ENCODE data around the gene OLIG1. TPM values are rescaled to one million over a fixed set of nuclear protein-coding genes. Genes with fewer than 3 reads are reported as not detected.

OLIG1 gene
- polyA plus RNA-seq, 1 donor: 0.25 TPM

DNA sequence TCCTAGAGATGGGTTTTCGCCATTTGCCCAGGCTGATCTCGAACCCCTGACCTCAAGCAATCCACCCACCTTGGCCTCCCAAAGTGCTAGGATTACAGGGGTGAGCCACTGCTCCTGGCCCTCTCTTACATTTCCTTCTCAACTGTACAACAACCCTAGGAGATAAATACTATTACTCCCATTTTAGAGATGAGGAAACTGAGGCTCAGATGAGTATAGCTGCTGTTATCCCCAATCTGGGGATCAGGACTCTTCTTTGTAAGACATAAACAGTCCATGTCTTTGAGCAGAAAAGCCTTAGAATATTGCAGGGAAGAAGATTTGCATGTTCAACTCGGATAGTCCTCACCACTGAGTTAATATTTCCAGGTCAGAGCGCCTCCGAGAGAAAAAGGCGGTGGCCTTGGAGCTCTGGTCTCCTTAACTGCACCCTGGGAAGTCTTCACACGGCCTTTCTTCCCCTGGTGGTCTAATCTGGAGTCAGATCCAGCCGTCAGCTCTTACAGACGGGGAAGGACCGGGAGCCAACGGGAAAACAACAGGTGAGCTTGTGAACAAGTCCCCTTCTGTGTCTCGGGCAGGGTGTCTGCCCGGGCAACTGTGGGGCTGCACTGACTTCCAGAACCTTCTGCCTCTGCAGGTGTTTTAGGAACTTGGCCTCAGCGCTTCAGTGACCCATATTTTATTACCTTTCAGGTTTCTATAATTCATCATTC is 5.9 kb upstream of the OLIG1 start:
- DNase-seq: no peak

DNA sequence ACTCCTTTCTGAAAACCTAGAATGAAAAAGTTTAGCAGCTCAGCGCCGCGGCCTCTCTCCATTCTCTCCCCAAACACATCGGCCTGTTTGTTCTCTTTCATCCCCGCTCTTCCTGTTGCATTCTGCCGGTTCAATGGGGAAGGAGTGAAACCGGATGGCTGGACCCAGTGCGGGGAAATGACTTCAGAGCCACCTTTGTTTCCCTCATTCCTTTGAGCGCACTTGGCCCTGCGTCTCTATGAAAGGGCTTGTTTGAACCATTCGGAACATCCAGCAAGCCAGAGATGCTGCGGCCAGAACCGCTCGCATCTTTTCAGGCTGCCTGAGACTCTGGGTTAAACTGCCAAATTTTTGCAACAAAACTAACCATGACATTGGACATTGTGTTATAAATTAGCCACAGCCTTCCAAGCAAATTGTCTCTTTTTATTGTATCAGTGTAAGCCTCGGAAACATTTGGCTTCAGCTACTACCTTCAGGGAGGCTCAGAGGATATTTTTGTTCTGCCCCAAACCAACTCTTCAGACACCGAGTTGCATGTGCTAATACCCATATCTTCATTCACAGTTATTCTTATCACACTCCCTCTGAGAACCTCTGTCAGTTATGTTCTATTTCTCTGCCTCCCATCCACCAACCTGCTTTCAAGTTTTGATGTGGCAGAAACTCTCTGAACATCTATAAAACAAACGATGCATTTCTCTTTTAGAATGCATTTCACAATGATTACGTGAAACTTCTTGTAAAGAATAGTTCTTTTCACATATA is 5.1 kb upstream of the OLIG1 start:
- DNase-seq: no peak

DNA sequence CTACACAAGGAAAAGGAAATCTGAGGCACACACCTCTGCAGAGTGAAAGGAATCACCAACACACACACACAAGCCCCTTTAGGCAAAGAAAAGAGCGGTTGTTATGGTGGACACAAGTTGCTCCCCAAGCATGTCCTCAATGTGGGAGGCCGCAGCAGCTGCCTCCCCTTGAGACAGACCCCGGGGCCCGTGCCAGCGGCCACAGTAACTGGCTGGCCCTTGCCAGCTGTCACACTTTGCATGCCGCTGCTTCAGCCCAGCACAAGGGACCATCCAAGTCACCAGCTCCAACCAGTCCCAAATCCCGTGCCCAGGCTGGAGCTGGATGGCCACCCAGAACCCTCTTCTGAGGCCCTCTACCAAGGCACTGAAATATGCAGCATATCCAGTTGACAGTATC is 2.9 kb upstream of the OLIG1 start:
- DNase-seq: no peak

DNA sequence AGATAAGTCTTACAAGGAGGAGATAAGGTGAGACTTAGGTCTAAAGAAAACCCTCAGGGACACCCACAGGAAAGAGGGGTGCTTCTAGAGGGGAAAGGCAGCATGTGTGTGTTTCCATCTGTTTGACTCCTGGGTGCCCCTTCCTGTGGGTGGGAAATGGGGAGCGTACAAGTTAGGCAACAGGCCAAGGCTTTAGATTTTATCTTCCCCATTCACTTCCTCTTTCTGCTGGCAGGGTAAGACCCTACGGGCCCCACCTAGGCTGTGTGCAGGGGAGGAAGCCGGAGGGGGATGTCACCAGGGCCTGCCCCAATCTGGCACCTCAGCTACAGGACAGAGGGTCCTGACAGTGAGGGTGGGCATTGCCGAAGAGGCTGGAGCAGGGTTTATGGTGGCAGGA is 2.5 kb upstream of the OLIG1 start:
- DNase-seq: no peak

DNA sequence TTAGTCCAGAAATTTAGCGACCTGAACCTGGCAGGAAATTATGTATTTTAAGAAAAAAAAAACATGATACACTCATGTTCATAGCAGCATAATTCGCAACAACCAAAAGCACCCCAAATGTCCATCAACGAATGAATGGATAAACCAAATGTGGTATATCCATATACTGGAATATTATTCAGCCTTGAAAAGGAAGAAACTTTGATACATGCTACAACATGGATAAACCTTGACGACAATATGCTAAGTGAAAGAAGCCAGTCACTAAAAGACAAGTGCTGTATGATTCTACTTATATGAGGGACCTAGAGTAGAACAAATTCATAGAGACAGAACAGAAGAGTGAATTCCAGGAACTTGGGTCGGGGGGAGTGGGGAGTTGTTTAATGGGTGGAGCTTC is 698 bp upstream of the OLIG1 start:
- DNase-seq: no peak

DNA sequence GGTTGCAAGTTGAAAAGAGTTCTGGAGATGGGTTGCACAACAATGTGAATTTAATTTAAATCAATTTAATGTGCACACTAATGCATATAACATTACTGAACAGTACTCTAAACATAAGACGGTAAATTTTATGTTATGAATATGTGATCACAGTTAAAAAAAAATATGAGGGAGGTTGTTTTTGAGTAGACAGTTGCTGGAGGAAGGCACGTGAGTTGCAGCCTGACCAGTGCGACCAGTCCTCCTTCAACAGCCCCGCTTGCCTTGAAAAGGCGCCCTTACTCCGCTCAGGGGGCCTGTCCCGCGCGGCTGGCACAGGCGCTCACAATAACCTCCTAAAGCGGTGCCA is 322 bp upstream of the OLIG1 start:
- no peak for DNase-seq

DNA sequence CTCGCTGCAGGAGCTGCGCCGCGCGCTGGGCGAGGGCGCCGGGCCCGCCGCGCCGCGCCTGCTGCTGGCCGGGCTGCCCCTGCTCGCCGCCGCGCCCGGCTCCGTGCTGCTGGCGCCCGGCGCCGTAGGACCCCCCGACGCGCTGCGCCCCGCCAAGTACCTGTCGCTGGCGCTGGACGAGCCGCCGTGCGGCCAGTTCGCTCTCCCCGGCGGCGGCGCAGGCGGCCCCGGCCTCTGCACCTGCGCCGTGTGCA is 730 bp downstream of the OLIG1 start:
- DNase-seq: no peak

DNA sequence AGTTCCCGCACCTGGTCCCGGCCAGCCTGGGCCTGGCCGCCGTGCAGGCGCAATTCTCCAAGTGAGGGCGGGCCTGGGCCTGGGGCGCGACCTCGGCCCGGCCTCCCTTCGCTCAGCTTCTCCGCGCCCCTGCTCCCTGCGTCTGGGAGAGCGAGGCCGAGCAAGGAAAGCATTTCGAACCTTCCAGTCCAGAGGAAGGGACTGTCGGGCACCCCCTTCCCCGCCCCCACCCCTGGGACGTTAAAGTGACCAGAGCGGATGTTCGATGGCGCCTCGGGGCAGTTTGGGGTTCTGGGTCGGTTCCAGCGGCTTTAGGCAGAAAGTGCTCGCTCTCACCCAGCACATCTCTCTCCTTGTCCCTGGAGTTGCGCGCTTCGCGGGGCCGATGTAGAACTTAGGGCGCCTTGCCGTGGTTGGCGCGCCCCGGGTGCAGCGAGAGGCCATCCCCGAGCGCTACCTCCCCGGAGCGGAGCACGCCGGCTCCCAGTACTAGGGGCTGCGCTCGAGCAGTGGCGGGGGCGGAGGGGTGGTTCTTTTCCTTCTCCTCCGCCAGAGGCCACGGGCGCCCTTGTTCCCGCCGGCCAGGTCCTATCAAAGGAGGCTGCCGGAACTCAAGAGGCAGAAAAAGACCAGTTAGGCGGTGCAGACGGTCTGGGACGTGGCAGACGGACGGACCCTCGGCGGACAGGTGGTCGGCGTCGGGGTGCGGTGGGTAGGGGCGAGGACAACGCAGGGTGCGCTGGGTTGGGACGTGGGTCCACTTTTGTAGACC is 1.2 kb downstream of the OLIG1 start:
- no peak for DNase-seq

DNA sequence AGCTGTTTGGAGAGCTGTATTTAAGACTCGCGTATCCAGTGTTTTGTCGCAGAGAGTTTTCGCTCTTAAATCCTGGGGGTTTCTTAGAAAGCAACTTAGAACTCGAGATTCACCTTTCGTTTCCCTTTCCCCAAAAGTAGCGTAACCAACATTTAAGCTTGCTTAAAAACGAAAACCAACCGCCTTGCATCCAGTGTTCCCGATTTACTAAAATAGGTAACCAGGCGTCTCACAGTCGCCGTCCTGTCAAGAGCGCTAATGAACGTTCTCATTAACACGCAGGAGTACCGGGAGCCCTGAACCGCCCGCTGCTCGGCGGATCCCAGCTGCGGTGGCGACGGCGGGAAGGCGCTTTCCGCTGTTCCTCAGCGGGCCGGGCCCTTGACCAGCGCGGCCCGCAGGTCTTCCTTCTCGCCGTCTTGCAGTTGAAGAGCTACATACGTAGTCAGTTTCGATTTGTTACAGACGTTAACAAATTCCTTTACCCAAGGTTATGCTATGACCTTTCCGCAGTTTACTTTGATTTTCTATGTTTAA is 1.9 kb downstream of the OLIG1 start:
- no peak for DNase-seq

DNA sequence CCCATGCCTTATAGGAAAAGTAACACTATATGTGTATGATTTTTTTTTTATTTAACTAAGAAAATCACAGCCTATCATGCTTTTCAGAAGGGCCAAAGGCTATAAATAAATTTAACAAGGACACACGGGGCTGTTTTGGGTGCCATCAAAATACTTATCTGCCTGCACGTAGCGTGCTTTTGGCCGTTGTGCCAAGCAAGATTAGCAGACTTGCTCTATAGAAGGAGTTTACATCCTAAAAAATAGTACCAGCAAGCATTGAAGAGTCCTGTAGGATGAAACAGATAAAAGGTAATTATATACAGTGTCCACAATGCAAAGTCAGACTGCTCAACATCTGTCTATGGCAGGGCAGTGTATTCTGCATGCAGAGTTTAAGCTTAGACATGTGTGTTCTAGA is 3.7 kb downstream of the OLIG1 start:
- no peak for DNase-seq

DNA sequence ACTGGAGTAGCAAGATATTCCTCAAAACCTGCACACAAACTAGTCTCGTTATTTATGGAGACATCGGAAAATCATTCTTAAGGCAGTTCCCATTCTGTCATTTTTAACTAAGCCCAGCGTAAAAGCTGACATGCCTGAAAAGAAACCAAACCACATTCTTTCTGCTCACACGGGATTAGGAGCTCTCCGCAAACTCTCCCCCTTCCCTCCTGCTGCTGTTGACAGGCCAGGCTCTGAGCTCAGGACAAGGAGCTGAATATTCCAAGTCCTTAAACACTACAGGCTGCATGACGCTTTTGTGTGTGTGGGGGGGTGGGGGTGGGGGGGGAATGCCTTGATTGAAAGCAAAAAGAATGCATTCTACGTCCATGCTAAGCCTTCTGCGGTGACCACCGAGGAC is 5.2 kb downstream of the OLIG1 start:
- no peak for DNase-seq

DNA sequence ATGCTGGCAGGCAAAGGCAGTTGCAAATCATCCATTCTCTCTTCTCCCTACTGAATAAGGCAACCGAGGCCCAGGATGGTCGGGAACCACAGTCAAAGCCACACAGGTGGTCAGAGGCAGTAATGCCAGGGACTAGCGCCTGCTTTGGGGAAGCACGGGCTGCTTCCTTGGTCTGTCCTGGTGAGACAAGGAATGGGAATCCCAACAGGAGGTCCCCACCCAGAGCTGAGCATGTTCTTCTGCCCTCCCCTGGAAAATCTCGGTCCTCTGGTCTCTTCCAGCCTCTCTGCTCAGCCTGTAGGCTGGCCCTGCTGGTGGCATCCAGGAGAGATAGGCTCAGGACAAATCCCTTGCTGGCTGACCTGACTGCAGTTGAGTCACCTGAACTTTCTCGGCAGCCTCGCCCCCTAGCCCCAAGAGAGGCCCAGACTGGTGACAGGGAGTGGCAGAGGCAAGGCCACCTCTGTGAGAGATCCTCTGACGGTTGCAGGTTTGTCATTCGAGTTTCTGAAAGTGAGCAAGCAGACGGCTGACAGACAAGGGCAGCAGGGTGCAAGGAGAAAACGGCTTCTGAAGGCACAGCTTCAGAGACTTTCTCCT is 5.8 kb downstream of the OLIG1 start:
- no peak for DNase-seq

DNA sequence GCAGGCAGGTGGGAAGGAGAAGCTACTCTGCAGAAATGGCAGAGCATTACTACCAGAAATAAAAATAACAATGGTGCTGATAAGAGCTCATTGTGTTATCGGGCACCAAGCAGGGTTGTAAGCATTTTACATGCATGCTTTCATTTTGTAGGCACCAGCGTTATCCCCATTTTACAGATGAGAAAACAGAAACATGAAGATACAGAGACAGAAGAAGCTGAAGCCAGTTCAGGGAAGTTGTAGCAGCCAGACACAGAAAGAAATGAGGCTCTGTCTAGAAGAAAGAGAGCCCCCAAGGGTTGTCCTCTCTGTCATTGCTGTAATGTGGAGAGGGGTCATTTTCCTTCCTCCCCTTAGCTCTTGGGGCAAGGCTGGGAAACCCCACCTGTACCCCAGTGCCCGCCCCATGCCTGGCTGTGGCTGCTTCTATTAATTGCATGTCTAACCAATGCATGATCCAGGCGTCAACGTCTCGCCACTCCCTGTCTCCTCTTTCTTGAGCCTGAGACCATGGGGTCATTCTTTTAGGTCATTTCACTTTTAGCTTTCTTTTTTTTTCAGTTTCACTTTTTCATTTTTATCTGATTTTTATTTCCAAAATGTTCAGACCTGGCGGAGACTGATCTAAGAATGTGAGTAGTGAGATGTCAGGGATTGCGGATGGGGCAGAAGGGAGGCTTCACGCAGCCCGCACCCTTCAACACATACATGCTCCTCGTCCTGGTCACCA is 6.8 kb downstream of the OLIG1 start:
- DNase-seq: no peak

DNA sequence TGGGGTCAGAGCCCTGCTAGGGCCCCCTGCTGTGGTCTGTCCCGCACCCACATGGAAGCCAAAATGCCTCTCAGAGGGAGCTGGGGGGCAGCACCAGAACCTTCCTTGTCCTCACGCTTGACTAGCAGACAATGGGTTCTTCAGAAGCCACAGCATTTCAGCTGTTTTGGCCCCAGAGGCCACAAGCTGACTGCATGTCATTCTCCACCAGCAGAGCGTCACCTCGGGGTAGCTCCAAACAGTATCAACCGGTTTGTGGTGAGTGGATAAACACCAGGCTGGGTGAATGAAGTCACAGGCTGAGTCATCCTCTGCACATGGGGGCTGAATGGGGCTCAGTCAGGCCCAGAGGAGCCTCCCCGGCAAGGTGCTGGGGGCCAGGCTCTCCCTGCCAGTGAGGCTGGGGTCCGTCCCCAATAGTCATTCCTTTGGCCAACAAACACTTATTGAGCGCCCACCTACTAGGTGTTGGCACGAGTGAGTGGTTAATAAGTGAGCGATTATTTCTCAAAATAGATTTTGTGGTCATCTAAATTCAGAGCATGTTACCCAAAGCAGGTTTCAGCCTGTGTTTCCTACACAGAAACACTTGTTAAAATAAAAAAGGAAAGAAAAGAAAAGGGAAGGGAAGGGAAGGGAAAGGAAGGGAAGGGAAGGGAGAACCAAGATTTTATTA is 9.1 kb downstream of the OLIG1 start:
- DNase-seq: no peak

DNA sequence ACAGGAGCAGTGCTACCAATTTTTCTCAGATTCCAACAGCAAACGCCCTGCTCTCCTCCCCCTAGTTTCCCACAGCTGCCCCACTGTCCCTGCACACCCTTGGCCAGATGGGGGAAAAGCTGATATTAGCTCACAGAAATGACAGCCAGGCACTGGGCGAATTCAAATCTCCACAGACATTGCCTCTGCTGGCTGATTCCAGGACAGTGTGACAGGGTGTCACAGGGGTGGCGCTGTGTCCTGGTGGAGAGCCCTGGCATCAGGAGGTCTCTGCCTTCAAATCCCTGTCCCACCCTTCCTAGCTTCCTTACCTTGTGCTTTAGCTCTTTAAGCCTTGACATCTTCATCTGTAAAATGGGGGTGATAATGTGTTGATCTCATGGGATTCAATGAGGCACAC is 10.4 kb downstream of the OLIG1 start:
- no peak for DNase-seq

DNA sequence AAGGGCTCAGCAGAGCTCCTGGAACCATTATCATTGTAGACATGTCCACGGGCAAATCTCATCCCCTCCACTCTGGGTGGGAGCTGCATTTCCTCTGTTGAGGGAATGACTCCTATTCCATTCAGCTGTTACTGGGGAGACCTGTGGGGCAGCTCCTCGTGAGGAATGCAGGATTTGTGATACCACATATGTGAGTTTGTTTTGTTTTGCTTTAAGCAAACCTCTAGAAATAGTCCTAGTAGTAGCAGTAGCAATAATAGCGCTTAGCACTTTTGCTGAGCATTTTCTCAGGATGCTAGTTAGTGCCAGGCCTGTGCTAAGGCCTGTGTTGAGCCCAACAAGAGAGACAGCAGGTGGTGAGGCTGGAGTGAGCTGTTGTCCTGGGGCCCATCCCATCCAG is 10.8 kb downstream of the OLIG1 start:
- no peak for DNase-seq

DNA sequence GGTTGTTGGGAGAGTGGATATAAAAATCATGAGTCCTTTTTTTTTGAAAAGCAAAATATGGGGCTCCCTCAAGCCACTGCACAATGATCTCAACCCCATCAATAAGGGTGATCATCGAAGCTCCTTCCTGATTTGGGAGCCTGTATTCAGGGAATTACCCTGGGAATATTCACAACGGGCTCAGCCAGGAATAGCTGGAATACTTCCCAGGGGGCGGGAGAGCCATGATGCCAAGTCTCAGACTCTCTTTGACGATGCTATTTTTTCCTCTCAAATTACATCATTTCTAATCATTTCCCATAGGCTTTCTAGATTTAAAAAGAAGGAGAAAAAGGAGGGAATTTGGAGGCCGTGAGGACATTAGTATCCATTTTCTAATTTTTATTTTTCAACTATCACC is 18.4 kb downstream of the OLIG1 start:
- no peak for DNase-seq

DNA sequence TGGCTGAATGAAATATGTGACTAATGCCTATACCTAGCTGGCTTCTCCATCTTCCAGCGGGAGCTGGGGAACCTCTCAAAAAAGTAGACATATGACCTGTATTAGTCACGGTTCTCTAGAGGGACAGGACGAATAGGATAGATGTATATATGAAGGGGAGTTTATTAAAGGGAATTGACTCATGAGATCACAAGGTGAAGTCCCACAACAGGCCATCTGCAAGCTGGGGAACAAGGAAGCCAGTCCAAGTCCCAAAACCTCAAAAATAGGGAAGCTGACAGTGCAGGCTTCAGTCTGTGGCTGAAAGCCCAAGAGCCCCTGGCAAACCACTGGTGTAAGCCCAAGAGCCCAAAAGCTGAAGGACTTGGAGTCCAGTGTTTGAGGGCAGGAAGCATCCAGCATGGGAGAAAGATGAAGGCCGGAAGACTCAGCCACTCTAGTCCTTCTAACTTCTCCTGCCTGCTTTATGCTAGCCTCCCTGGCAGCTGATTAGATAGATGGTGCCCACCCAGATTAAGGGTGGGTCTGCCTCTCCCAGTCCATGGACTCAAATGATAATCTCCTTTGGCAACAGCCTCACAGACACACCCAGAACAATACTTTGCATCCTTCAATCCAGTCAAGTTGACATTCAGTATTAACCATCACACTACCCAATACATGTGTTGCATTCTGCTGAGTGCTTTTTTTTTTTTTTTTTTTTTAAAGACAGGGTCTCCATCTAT is 19.6 kb downstream of the OLIG1 start:
- DNase-seq: no peak

DNA sequence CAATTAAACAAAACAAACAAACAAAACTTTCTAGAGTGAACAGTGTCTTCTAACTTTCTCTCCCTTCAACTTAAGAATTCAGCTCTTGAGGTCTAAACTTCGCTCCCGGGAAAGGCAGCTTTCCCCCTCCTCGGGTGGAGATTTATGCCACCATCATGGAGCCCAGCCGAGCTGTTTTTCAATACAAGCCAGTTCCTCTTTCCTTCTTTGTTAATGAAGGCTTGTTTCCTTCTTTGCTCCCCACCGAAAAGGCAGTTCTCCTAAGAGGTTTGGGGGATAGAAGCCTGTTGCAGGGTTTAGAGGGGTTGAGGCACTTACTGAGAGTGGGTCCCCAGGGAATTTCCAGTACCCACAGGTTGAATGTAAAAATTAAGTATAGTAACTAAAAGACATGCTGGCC is 26.5 kb downstream of the OLIG1 start:
- no peak for DNase-seq

DNA sequence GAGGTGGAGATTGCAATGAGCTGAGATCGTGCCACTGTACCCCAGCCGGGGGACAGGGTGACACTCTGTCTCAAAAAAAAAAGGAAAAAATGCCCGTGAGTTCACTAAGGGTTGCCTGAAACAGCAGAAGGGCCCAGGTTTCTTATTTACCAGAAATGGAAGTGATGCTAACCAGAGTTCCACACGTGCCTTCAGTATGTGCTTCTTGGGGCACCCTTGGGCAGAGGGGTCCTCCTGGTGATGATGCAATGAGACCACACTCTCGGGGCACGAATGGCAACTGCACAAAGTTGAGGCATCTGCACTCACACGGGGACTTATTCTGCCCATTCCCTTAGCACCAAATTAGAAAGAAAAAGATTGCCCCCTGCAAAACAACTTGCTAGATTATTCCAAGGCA is 29.2 kb downstream of the OLIG1 start:
- no peak for DNase-seq

DNA sequence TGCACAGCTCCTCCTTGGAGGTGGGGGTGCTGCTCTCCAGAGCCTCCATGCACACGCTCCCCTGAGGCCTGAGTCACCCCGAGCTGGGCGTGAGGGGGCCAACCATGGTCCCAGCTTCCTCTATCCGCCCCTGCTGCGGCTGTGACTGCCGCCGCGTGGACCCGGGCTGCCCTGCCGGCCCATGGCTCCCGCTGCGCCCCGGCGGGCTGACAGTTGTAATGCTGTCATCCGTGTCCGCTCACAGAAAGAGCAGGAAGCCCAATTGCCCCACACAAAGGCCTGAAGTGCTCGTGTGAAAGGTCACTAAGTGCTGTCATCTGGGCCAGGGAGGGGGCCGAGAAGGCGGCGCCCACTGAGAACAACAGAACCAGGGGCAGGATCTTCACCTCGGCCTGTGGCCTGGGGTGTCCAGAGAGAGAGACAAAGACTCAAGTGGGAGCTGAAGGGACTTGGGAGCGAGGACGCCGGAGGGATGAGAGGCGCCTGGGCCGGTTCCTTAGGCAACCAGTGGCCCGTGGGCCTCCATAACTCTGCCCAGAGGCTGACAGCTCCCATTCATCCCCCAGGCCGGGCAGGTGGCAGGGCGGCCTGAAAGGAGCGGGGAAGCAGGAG is 31.5 kb downstream of the OLIG1 start:
- no peak for DNase-seq

All from hindlimb muscle (tissue), 1 donor.